ENCODE data around the gene ERAL1.

DNA sequence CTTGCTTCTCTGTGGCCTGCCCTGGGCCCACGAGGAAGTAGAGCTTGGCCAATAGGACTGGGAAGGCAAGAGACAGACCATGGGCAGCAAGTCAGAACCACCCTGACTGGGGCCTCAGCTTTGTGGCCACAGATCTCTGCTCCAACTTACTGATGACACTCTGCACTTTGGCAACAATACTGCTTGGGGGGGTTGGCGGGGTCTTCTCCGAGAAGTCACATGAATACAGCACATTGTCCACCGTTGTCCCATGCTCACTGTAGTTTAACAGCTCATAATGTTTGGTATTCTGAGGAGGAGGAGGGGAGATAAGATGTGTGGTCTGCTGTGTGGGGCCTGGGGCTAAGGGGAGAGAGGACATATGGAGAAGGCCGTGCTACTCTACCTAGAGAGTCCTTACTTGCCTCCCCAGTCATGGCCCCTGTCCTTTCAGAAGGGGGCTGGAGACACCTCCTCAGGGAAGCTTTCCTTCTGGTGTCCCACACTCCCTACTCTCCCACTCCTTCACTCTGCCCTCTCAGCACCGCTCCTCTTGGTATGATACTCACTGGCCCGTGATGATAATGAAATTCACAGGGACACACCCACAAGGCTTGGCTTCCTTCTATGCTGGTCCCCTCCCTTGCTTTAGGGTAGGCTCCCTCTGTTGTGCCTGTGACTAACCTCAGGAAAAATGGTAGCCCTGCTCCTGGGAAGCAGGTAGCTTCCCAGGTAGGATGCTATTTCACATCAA lies 52.1 kb downstream of the ERAL1 start:
- TF ChIP-seq, protein P1, sequence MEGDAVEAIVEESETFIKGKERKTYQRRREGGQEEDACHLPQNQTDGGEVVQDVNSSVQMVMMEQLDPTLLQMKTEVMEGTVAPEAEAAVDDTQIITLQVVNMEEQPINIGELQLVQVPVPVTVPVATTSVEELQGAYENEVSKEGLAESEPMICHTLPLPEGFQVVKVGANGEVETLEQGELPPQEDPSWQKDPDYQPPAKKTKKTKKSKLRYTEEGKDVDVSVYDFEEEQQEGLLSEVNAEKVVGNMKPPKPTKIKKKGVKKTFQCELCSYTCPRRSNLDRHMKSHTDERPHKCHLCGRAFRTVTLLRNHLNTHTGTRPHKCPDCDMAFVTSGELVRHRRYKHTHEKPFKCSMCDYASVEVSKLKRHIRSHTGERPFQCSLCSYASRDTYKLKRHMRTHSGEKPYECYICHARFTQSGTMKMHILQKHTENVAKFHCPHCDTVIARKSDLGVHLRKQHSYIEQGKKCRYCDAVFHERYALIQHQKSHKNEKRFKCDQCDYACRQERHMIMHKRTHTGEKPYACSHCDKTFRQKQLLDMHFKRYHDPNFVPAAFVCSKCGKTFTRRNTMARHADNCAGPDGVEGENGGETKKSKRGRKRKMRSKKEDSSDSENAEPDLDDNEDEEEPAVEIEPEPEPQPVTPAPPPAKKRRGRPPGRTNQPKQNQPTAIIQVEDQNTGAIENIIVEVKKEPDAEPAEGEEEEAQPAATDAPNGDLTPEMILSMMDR (IDR thresholded peaks at IDR 0.05) = no peak
- no peak for TF ChIP-seq POLR2A (IDR thresholded peaks at IDR 0.05)
- no peak for TF ChIP-seq EP300 (IDR thresholded peaks at IDR 0.05)

All from tibial nerve (tissue), 4 donors.